Measurements from ENCODE around the gene BCAS4. TPM values are rescaled to one million over a fixed set of nuclear protein-coding genes. Genes with fewer than 3 reads are reported as not detected.

The BCAS4 gene
- total RNA-seq, 1 experiment from 2014 or later, result 34.8 TPM

DNA sequence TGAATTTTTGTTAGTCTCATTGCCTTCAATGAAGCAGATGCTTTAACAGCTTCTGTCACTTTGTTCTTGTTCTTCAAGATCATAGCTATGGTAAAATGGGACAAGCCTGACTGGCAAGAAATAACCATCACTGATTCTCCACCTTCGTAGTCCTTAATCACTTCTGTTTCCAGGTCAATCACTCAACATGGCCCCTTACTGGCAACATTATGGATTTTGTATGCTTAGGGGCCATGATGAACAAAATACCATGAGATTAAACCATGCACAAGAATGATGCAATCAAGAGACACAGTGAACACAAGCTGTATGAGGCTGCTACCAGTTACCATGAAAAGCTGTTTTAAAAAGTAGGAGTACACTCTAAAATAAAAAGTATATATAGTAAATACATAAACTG is 103.6 kb downstream of the BCAS4 start:
- in situ Hi-C loops (cut with HindIII; ENCODE audit: low pct_unique_long_range_greater_than_20kb, low sequenced_read_pairs) (no loop called here), intact Hi-C loops (cut with micrococcal nuclease; ENCODE audit: unreplicated experiment) (no loop called here)
- Histone ChIP-seq H3K27me3 (ENCODE audit: control insufficient read depth, insufficient read depth, low read length) (no peaks in the 10 kb centered on the region), H3K36me3 (ENCODE audit: control insufficient read depth, insufficient read depth, low read length) (peaks cover 43% of the 10 kb centered on the region), H3K27ac (ENCODE audit: low read length) (peak overlapping the region; percentile 36; the same call in 1 of the 2 replicates), H3K4me3 (ENCODE audit: low read depth in 2 of 2, low read length in 2 of 2) (no peak overlapping the region), H3K4me1 (ENCODE audit: control insufficient read depth, insufficient read depth, low read length) (no peaks in the 10 kb centered on the region; the same call in 1 of the 2 replicates), H3K9me3 (ENCODE audit: control insufficient read depth, insufficient read depth, low read depth, low read length) (no peaks in the 10 kb centered on the region)
- no peak for DNase-seq (ENCODE audit: low read depth, low spot score)
- ChIA-PET POLR2A (no interaction called here), CTCF (no interaction called here)
- TF ChIP-seq, protein P1, sequence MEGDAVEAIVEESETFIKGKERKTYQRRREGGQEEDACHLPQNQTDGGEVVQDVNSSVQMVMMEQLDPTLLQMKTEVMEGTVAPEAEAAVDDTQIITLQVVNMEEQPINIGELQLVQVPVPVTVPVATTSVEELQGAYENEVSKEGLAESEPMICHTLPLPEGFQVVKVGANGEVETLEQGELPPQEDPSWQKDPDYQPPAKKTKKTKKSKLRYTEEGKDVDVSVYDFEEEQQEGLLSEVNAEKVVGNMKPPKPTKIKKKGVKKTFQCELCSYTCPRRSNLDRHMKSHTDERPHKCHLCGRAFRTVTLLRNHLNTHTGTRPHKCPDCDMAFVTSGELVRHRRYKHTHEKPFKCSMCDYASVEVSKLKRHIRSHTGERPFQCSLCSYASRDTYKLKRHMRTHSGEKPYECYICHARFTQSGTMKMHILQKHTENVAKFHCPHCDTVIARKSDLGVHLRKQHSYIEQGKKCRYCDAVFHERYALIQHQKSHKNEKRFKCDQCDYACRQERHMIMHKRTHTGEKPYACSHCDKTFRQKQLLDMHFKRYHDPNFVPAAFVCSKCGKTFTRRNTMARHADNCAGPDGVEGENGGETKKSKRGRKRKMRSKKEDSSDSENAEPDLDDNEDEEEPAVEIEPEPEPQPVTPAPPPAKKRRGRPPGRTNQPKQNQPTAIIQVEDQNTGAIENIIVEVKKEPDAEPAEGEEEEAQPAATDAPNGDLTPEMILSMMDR (IDR thresholded peaks at IDR 0.05), result no peak
- TF ChIP-seq SIN3A (IDR thresholded peaks at IDR 0.05; ENCODE audit: borderline replicate concordance, insufficient read depth, low read depth, low read length) (no peak), POLR2AphosphoS5 (IDR thresholded peaks at IDR 0.05; ENCODE audit: low read depth, low read length) (no peak), TCF7L2 (IDR thresholded peaks at IDR 0.05; ENCODE audit: low read depth, low read length) (no peak)
- TF ChIP-seq, protein P2, sequence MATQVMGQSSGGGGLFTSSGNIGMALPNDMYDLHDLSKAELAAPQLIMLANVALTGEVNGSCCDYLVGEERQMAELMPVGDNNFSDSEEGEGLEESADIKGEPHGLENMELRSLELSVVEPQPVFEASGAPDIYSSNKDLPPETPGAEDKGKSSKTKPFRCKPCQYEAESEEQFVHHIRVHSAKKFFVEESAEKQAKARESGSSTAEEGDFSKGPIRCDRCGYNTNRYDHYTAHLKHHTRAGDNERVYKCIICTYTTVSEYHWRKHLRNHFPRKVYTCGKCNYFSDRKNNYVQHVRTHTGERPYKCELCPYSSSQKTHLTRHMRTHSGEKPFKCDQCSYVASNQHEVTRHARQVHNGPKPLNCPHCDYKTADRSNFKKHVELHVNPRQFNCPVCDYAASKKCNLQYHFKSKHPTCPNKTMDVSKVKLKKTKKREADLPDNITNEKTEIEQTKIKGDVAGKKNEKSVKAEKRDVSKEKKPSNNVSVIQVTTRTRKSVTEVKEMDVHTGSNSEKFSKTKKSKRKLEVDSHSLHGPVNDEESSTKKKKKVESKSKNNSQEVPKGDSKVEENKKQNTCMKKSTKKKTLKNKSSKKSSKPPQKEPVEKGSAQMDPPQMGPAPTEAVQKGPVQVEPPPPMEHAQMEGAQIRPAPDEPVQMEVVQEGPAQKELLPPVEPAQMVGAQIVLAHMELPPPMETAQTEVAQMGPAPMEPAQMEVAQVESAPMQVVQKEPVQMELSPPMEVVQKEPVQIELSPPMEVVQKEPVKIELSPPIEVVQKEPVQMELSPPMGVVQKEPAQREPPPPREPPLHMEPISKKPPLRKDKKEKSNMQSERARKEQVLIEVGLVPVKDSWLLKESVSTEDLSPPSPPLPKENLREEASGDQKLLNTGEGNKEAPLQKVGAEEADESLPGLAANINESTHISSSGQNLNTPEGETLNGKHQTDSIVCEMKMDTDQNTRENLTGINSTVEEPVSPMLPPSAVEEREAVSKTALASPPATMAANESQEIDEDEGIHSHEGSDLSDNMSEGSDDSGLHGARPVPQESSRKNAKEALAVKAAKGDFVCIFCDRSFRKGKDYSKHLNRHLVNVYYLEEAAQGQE (IDR thresholded peaks at IDR 0.05; ENCODE audit: insufficient read depth in 1 of 2, low read depth in 2 of 2, low read length in 1 of 2), result no peak
- BruUV-seq (replicated peaks), result no TSS peak
- ATAC-seq, result no peak

DNA sequence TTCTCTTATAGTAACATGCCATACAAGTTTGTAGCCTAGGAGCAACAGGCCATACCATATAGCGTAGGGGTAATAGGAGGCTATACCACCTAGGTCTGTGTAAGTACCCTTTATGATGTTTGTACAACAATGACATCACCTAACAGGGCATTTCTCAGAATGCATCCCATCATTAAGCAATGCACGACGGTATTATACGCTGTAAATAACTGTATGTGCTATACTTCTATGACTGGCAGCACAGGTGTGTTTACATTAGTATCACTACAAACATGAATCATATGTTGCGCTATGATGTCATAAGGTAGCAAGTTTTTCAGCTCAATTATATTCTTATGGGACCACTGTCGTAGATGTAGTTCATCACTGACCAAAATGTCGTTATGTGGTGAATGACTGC is 105.4 kb downstream of the BCAS4 start:
- ATAC-seq (no peak), DNase-seq (ENCODE audit: low read depth, low spot score) (peak; percentile 39)
- ChIA-PET CTCF (interaction anchor here (0.7 kb wide), 1 partner anchor 127 kb away, joined by 5 read pairs; no protein-coding TSS in a partner anchor), POLR2A (interaction anchor here (0.6 kb wide), 1 partner anchor 56 kb away, joined by 3 read pairs; no protein-coding TSS in a partner anchor)
- no peaks in the 10 kb centered on the region for H3K9me3 ChIP-seq (ENCODE audit: control insufficient read depth, insufficient read depth, low read depth, low read length)
- no peak overlapping the region for H3K4me3 ChIP-seq (ENCODE audit: low read depth in 2 of 2, low read length in 2 of 2)
- peaks cover 40% of the 10 kb centered on the region for H3K36me3 ChIP-seq (ENCODE audit: control insufficient read depth, insufficient read depth, low read length)
- H3K27ac ChIP-seq (ENCODE audit: low read length), result no peak overlapping the region
- no TSS peak for BruUV-seq (replicated peaks)
- in situ Hi-C loops (cut with HindIII; ENCODE audit: low pct_unique_long_range_greater_than_20kb, low sequenced_read_pairs), result no loop called here
- no peaks in the 10 kb centered on the region for H3K27me3 ChIP-seq (ENCODE audit: control insufficient read depth, insufficient read depth, low read length)
- intact Hi-C loops (cut with micrococcal nuclease; ENCODE audit: unreplicated experiment), result no loop called here
- TF ChIP-seq, protein P1 (IDR thresholded peaks at IDR 0.05), result no peak
- TF ChIP-seq, protein P2 (IDR thresholded peaks at IDR 0.05; ENCODE audit: insufficient read depth in 1 of 2, low read depth in 2 of 2, low read length in 1 of 2), result no peak
- TF ChIP-seq SIN3A (IDR thresholded peaks at IDR 0.05; ENCODE audit: borderline replicate concordance, insufficient read depth, low read depth, low read length) (no peak), TCF7L2 (IDR thresholded peaks at IDR 0.05; ENCODE audit: low read depth, low read length) (no peak), POLR2AphosphoS5 (IDR thresholded peaks at IDR 0.05; ENCODE audit: low read depth, low read length) (no peak)
- H3K4me1 ChIP-seq (ENCODE audit: control insufficient read depth, insufficient read depth, low read length), result no peaks in the 10 kb centered on the region; the same call in 1 of the 2 replicates

Data from Panc1 (cell line).